GM19099 (cell line): ENCODE measurements around the gene RNASEH2A.
A peak's percentile ranks its signal among the peaks of the same experiment; 100 is the strongest.

ENCODE experiments used
- POLR2A ChIP-seq: IDR thresholded peaks from 3 replicates; pipeline ENCODE4 v1.6.1; 2011; ENCODE audit warnings: low read depth; ENCODE audit not compliant: insufficient read length; ENCODE audit errors: extremely low read depth

RNASEH2A gene

GRCh38 chr19:12778017-12778904 is 28.1 kb upstream of the RNASEH2A start:
- peak; percentile 69 for TF ChIP-seq POLR2A

DNA sequence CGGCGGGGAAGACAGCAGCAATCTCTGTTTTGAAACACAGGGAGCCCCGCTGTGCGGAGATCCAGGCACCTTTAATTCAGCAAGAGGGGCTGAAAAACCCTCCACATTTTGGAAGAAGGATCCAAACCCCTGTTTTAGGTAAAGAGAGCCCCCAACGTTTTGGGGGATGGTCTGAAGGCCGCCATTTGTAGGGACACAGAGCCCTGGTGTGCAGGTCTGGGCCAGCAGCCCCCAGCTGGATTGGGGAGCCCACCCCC is 27.6 kb upstream of the RNASEH2A start:
- TF ChIP-seq POLR2A, result no peak

GRCh38 chr19:12779162-12779993 is 27.0 kb upstream of the RNASEH2A start:
- no peak for TF ChIP-seq POLR2A

- TF ChIP-seq POLR2A, result no peak
Measured at GRCh38 chr19:12782174-12782423, 24.3 kb upstream of the RNASEH2A start.

DNA sequence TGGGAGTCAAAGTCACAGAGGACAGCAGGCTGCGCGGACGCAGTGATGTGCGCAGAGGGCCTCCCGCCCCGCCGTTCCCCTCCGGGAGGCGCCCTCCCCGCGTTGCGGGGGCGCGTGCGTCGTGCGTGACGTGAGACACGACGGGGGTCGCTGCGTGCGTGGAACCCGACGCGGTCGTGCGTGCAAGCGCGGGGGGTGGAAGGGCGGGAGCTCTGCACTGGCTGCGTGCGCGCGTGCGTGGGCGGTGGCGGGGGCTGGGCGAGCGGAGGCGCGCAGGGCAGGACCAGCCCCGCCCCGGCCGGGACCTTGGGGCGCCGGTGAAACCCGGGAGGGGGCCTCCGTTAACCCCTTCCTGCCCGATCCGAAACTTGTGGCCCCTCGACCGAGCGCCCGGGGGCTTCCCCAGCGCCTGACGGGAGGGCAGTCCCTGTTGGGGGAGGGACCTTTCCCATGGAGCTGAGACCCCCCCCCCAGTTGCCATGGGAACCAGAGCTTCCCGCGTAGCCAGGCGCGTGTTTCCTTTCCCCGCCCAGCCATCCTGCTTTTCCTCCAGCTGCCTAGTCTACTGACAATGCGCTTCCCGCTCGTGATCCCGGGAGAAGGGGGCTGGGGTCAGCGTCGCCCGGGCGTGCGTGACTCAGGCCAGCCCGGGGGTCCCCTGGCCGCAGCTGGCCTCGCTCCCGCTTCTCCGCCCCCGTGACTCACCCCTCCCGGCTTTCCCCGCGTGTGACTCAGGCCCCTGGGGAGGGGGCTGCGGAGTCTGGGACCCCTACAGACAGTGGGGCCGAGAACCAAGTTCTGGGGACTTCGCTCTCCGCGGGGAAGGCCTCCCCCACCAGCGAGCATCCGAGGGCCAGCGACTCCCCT is 23.7 kb upstream of the RNASEH2A start:
- TF ChIP-seq POLR2A, result peak; percentile 71

- no peak for TF ChIP-seq POLR2A
Measured at GRCh38 chr19:12783291-12783848, 23.0 kb upstream of the RNASEH2A start.

DNA sequence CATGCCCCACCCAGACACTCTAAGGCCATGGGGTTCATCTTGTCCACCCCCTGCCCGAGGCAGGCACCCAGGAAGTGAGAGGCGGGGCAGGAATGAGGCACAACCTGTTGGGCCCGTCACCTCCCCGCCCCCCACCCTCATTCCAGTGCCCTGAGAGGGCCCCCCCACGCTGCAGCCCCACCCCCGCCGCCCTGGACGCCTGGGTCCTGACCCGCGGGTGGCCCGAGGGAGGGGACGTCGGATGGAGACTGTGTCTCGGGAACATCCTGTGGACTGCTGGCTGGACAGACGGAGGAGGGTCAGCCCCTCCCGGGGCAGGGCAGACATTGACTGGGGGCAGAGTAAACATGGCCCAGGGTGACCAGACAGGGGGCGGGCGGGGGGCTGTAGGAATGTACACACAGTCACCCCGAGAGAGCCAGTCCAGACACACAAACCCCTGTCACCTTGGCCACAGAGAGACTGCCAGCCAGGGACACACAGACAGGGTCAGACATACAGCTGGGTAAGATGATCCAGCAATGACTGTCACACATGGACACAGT is 22.5 kb upstream of the RNASEH2A start:
- TF ChIP-seq POLR2A, result no peak

GRCh38 chr19:12784394-12784870 is 22.0 kb upstream of the RNASEH2A start:
- peak; percentile 19 for TF ChIP-seq POLR2A

DNA sequence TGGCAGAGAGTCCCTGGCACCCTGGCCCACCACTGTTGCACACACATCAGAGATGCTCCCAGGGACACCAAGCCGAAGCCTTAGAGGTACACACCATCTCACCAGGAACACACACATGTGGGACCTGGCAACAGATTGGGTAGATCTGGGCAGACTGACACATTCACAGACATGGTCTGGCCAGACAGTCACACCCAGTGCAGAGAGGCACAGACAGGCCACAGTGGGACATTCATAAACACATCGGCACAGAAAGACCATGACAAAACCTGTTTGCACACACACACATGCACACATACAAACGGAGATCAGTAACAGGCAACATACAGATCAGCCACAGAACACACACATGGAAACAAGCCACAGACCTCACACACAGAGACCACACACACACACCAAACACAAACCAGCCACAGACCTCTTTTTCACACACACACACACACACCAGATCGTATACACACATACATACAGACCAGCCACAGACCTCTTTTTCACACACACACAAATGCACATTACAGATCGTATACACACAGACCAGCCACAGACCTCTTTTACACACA is 21.4 kb upstream of the RNASEH2A start:
- no peak for TF ChIP-seq POLR2A

DNA sequence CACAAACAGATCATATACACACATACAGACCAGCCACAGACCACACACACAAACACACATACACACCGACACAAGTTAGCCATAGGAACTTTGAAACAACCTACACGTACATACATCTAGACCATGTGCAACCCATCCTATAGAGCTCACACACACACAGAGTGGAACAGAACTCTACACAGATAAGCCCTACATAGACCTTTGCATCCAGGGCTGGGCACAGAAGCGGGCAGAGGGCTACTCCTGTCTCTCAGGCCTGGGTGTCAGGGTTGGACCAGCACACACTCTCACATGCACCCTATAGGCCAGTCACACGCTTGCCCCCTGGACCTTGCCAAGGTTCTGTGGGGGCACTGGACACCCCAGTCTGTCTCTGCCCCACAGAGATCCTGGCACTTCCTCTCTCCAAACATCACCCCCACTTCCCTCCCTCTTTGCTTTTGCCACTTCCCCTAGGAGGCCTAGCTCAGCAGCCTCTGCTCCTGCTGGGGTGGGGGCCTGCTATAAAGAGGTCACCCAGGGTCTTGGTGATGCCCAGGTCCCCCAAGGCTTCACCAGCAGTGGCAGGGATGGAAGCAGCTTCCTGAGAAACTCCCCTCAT is 20.9 kb upstream of the RNASEH2A start:
- no peak for TF ChIP-seq POLR2A

DNA sequence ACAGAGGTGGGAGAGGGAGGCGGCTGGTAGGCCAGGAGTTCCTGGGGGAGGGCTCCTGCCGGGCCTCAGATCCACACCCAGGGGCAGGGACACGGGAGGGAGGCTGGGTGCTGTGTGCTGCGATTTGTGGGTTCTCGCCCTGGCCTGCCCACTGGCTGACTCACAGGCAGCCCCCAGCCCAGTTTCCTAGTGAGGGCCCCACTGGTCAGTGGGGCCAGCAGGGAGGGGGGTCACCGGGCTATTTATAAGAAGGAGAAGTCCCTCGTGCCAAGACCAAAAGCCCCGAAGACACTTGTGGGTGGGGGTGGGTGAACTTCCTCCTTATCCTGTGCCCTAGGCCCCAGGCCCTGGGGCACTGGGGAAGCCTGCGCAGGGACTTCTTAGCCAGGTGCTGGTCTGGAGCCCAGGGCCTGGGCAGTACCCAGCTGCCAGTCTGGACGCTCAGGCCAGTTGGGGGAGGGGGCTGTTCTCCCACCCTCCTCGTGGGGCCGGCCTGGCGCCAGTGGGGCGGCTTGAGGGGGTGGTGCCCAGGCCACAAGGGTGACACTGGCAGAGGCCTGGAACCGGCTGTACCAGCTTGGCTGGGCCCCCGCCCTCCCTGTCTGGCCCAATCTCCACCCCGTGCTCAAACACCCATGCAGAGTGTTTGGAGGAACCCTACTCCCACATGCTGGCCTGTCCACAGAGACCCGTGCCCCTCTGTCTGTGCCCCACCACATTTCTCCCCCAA is 20.1 kb upstream of the RNASEH2A start:
- TF ChIP-seq POLR2A, result no peak

- no peak for TF ChIP-seq POLR2A
Measured at GRCh38 chr19:12786952-12787351, 19.4 kb upstream of the RNASEH2A start.

DNA sequence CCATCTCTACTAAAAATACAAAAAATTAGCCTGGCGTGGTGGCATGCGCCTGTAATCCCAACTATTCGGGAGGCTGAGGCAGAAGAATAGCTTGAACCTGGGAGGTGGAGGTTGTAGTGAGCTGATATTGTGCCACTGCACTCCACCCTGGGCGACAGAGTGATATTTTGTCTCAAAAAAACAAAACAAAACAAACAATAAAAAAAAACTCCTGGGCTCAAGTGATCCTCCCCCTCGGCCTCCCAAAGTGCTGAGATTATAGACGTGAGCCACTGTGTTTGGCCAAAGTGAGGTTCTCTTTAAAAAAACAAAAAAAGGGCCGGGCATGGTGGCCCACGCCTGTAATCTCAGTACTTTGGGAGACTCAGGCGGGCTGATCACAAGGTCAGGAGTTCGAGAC is 18.9 kb upstream of the RNASEH2A start:
- TF ChIP-seq POLR2A, result no peak
